NT2/D1 (cell line): ENCODE measurements around the gene ADGRF1.

ENCODE experiments used
- SUZ12 ChIP-seq: IDR thresholded peaks from 2 replicates; pipeline ENCODE4 v1.6.1; 2011; ENCODE audit not compliant: insufficient read length, insufficient read depth; ENCODE audit errors: extremely low read depth
- YY1 ChIP-seq: IDR thresholded peaks from 2 replicates; pipeline ENCODE4 v1.6.1; 2011; ENCODE audit not compliant: insufficient read length, insufficient read depth
- ZNF274 ChIP-seq: IDR thresholded peaks from 2 replicates; pipeline ENCODE4 v1.6.1; 2011; ENCODE audit warnings: mild to moderate bottlenecking, low read depth, low read length

GRCh38 chr6:47047097-47047478 is 5.0 kb upstream of the ADGRF1 start:
- TF ChIP-seq ZNF274: no peak
- no peak for TF ChIP-seq YY1
- TF ChIP-seq SUZ12: no peak
